Vagina (tissue), 2 donors: Measurements from ENCODE around the gene TAAR2. TPM values are rescaled to one million over a fixed set of nuclear protein-coding genes. Genes with fewer than 3 reads are reported as not detected.

ENCODE experiments used
- DNase-seq, 2 donors: peaks; one replicate each; pipeline ENCODE4 v3.0.0-alpha.2; 2017; ENCODE audit errors: extremely low spot score in 2 of 2
- H3K27ac ChIP-seq: fragments of 200-600 bp; sonication (generic); one replicate; pipeline ENCODE4 v1.5.1; 2019
- H3K27me3 ChIP-seq: fragments of 200-600 bp; sonication (generic); one replicate; pipeline ENCODE4 v1.5.1; 2019
- H3K36me3 ChIP-seq, 2 donors: fragments of 200-600 bp; sonication (generic); one replicate each; pipeline ENCODE4 v1.5.1; 2017 to 2019
- H3K4me1 ChIP-seq: fragments of 200-600 bp; sonication (generic); one replicate; pipeline ENCODE4 v1.5.1; 2019
- H3K4me3 ChIP-seq, 2 donors: fragments of 200-600 bp; sonication (generic); 1 replicate in 1 of 2; 2 replicates in 1 of 2; pipeline ENCODE4 v1.5.1; 2016 to 2019
- H3K9me3 ChIP-seq: fragments of 200-600 bp; sonication (generic); one replicate; pipeline ENCODE4 v1.5.1; 2019
- CTCF ChIP-seq, 3 experiments: fragments of 450-650 bp in 2 of 3; fragments of 200-600 bp in 1 of 3; sonication (generic) in 1 of 3; IDR thresholded peaks; one replicate each; pipeline ENCODE4 v1.5.1; 2017 to 2019; ENCODE audit warnings: antibody characterized with exemption in 3 of 3, mild to moderate bottlenecking in 2 of 3, moderate library complexity in 2 of 3
- POLR2A ChIP-seq, 2 donors: fragments of 450-650 bp; IDR thresholded peaks; one replicate each; pipeline ENCODE4 v1.6.1; 2017; ENCODE audit warnings: antibody characterized with exemption in 2 of 2, mild to moderate bottlenecking in 2 of 2, moderate library complexity in 2 of 2
- POLR2AphosphoS5 ChIP-seq, 2 donors: sonication (generic); formaldehyde crosslinking; IDR thresholded peaks; one replicate each; pipeline ENCODE4 v1.9.0; 2017; ENCODE audit warnings: antibody characterized with exemption in 2 of 2, mild to moderate bottlenecking in 2 of 2, low read depth in 1 of 2; ENCODE audit not compliant: insufficient read depth in 1 of 2
- intact Hi-C: fragments of 100-400 bp; cut with DNase I; formaldehyde crosslinking; loops from one replicate; pipeline ENCODE4 v1.15.1; 2023
- total RNA-seq: library from RNA; depleted of rRNA; stranded (reverse); fragments of >200 nt; gene quantifications from one replicate; pipeline ENCODE4 v1.2.3, GENCODE V29; 2016

TAAR2 gene
- not detected for total RNA-seq

- TF ChIP-seq POLR2A (IDR thresholded peaks at IDR 0.05) = no peak
- TF ChIP-seq CTCF (IDR thresholded peaks at IDR 0.05) = no peak
- TF ChIP-seq POLR2AphosphoS5 (IDR thresholded peaks at IDR 0.05; ENCODE audit: insufficient read depth in 1 of 2, low read depth in 1 of 2) = no peak
- H3K9me3 ChIP-seq = no peaks in the 10 kb centered on the region
- no peak within 1 kb of the TSS for H3K4me3 ChIP-seq
- H3K36me3 ChIP-seq = no peaks in the 10 kb centered on the region
- H3K27me3 ChIP-seq = no peaks in the 10 kb centered on the region
- H3K27ac ChIP-seq = no peak within 1 kb of the TSS
- no peaks in the 10 kb centered on the region for H3K4me1 ChIP-seq
- DNase-seq = no peak
- intact Hi-C loops = no loop called here
These were observed at the start of gene TAAR2 for GRCh38 chr6:132624175-132624574. TAAR2 (minus strand) TSS chr6:132624275; CDS start chr6:132624275, 0 bp downstream.

- intact Hi-C loops = no loop called here
- Histone ChIP-seq H3K27me3 (no peaks in the 10 kb centered on the region), H3K4me1 (no peaks in the 10 kb centered on the region), H3K36me3 (no peaks in the 10 kb centered on the region), H3K4me3 (no peak overlapping the region), H3K27ac (no peak overlapping the region), H3K9me3 (no peaks in the 10 kb centered on the region)
- TF ChIP-seq POLR2AphosphoS5 (IDR thresholded peaks at IDR 0.05; ENCODE audit: insufficient read depth in 1 of 2, low read depth in 1 of 2) (no peak), CTCF (IDR thresholded peaks at IDR 0.05) (no peak), POLR2A (IDR thresholded peaks at IDR 0.05) (no peak)
- DNase-seq = no peak
These were observed 49.5 kb upstream of the TAAR2 start for GRCh38 chr6:132673376-132674094.

GRCh38 chr6:132671295-132671694 is 47.2 kb upstream of the TAAR2 start:
- Histone ChIP-seq H3K36me3 (no peaks in the 10 kb centered on the region), H3K27me3 (no peaks in the 10 kb centered on the region), H3K9me3 (no peaks in the 10 kb centered on the region), H3K4me3 (no peak overlapping the region), H3K27ac (no peak overlapping the region), H3K4me1 (no peaks in the 10 kb centered on the region)
- intact Hi-C loops = no loop called here
- no peak for DNase-seq
- TF ChIP-seq POLR2A (IDR thresholded peaks at IDR 0.05) (no peak), POLR2AphosphoS5 (IDR thresholded peaks at IDR 0.05; ENCODE audit: insufficient read depth in 1 of 2, low read depth in 1 of 2) (no peak), CTCF (IDR thresholded peaks at IDR 0.05) (no peak)

GRCh38 chr6:132669690-132670291 is 45.7 kb upstream of the TAAR2 start:
- no peak overlapping the region for H3K27ac ChIP-seq
- H3K4me1 ChIP-seq = no peaks in the 10 kb centered on the region
- H3K27me3 ChIP-seq = no peaks in the 10 kb centered on the region
- H3K4me3 ChIP-seq = no peak overlapping the region
- TF ChIP-seq CTCF (IDR thresholded peaks at IDR 0.05) (peak in 1 of 3 experiments; percentile 34), POLR2A (IDR thresholded peaks at IDR 0.05) (no peak), POLR2AphosphoS5 (IDR thresholded peaks at IDR 0.05; ENCODE audit: insufficient read depth in 1 of 2, low read depth in 1 of 2) (no peak)
- intact Hi-C loops = no loop called here
- DNase-seq = no peak
- H3K36me3 ChIP-seq = no peaks in the 10 kb centered on the region
- H3K9me3 ChIP-seq = no peaks in the 10 kb centered on the region

DNA sequence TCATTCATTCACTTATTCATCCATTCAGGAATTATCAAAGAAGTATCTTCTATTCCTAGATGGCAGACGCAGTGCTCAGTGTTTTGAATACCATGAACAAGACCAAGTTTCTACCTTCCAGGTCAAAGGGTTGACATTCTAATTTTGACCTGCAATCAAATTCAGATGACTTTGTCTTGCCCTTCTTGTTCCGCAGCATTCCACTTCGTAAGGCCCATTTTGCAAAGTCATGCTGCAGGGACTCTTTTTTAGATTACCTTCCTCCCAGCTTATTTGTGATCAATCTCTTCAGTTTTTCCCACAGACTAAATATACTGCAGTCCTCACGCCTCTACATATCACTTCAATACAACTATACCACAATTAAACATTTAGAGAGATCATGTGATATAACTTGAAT is 42.0 kb upstream of the TAAR2 start:
- no peaks in the 10 kb centered on the region for H3K27me3 ChIP-seq
- H3K36me3 ChIP-seq = no peaks in the 10 kb centered on the region
- intact Hi-C loops = no loop called here

More for the DNA sequence above, 42.0 kb upstream of the TAAR2 start:
- H3K27ac ChIP-seq = no peak overlapping the region
- H3K4me3 ChIP-seq = no peak overlapping the region
- H3K9me3 ChIP-seq = no peaks in the 10 kb centered on the region
- no peaks in the 10 kb centered on the region for H3K4me1 ChIP-seq
- TF ChIP-seq POLR2AphosphoS5 (IDR thresholded peaks at IDR 0.05; ENCODE audit: insufficient read depth in 1 of 2, low read depth in 1 of 2) (no peak), CTCF (IDR thresholded peaks at IDR 0.05) (no peak), POLR2A (IDR thresholded peaks at IDR 0.05) (no peak)
- no peak for DNase-seq
